ENCODE results near the gene KDM6A.
A peak's percentile ranks its signal among the peaks of the same experiment; 100 is the strongest.
"Not testable (repeated sequence)": the region's sequence is repeated elsewhere in the genome, so short reads cannot be mapped to it uniquely, and the experiment has no call there.

Gene KDM6A
- 24.8 to 114 (median 38.4) reads per million in 18 experiments for total RNA-seq

DNA sequence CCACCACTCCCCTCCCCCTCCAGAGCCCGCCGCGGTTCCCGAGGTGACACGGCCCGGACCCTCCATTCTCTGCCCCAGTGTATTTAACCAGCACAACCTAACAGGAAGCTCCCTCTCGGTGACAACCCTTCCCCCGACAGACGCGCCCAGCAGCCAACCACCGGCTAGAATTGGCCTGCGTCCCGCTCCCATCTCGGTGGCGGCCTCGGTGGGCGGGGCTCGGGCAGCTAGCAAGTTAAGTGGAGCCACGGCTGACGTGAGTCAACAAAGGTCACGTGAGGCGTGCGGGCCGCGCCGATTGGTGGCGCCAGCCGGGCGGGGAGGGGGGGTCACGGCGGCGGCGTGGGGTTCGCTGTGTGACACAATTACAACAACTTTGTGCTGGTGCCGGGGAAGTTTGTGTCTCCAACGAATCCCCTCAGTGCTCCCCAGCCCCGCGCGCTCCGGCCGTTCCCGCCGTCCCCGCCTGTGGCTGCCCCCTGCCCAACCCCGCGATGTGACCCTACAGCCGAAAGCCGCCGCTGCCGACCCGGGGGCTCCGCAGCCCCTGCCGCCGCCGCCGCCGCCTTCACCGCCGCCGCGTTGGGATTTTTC, at the start of gene KDM6A:
KDM6A (plus strand) TSS at position 368 of the 594 bp plus-strand sequence. CDS start 364 bp downstream, outside the sequence.
- peak; percentile 93 to 94 for DNase-seq

DNA sequence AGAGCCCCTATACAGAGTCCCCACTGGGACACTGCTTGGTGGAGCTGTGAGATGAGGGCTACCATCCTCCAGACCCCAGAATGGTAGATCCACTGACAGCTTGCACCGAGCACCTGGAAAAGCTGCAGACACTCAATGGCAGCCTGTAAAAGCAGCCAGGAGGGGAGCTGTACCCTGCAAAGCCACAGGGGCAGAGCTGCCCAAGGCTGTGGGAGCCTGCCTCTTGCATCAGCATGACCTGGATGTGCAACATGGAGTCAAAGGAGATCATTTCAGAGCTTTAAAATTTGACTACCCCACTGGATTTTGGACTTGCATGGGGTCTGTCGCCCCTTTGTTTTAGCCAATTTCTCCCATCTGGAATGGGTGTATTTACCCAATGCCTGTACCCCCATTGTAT, 49.8 kb upstream of the KDM6A start:
- DNase-seq = not testable (repeated sequence)

DNA sequence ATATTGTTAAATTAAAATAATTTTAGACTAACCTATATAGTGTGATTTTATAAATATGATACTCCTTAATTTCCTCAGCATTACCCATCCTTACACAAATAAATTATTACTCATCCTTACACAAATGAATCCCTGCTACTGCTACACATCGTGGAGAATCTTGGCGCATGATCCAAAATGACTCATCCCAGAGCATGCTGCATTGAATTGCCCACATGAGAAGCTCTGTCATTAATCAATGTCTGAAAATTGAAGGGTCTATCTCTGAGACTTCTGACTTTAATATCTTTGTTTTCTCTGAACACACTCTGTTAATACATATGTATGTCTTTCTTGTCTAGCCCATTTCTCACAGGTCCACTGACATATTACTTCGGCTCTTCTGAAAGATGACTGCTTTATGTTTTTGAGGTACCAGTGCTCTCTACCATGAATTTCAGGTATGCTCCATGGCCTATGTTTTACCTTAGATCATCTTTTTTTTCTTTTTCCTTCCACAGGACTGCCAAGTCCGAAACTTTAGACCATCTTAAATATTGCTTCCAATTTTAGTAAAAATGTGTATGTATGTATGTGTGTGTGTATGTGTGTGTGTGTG, 44.9 kb upstream of the KDM6A start:
- no peak for DNase-seq

DNA sequence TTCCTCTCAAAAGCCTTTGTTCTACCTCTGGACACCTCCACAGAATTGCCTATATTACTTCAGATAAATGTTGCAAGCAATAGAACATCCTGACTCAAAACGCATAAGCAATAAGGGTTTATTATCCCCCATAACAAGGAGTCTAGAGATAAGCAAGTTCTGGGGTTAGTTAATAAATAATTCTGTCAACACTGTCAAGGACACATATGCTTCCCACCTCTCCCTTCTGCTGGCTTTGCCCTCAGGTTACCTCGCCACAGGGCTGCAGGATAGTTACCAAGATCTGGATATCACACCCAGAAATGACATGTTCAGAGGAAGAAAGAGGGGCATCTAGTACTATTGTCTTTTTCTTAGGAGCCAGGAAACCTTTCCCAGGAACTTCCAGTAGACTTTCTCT, 43.2 kb upstream of the KDM6A start:
- no peak for DNase-seq

DNA sequence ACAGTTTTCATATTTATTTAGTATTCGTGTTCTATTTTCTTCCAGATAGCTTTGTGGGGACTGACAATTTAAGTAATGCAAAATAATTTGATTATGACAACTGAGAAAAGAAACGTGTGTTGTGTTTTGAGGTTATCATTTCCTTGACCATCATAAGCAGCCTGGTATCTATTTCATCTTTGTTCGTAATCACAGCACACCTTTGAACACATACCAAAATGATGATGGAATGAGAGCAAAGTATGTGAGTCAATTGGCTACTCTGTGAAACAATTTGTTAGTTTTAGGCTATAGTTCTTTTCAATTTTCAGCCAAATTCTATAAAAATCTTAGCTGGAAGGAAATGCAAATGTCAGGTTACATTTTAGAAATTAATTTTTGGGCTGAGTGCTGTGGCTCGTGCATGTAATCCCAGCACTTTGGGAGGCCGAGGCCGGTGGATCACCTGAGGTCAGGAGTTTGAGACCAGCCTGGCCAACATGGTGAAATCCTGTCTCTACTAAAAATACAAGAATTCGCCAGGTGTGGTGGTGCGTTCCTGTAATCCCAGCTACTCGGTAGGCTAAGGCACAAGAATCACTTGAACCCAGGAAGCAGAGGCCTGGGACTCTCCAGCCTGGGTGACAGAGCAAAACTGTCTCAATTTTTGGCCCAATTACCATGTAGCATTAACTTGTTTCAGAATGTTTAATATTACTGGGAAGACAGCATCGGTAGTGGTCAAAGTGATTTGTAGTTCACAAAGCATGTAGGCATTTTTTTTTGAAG, 30.3 kb upstream of the KDM6A start:
- DNase-seq = no peak

DNA sequence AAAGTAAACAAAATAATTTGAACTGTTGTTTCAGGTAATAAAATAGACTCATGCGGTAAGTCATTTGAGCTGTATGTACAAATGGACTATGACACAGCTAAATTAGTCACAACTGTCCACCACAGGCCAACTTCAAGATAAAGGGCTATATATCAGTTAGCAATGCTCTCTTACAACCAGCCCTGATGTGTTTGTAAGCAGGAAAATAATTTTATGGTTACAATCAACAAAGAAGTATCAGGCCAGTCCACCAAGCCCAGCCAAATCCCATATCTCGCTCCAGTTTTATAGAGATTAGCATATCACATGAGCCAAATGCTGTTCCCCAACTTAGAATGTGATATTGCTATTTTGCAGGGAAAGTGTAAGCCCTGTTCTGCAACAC, 29.7 kb upstream of the KDM6A start:
- DNase-seq = no peak

DNA sequence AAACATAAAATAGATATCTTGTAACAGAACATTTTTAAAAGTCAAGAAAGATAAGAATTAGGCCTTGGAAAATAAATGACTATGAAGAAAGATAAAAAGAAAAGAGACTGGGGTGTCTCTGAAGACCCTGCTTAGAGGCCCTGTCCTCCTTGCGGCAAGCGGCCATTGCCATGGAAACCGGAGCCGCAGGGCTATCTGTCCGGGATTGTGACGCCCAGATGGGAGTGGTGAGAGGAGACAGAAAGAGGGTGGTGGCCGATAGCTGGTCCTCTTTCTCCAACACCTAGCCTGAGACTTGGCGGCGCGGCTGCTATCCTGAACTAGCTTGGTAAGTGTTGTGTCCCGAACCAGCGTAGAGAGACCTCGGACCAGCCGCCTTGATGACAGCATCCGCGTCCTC, 29.2 kb upstream of the KDM6A start, which contains the start of gene DUSP21:
DUSP21 (plus strand) TSS at position 269 of the 400 bp plus-strand sequence; CDS start at position 381, 112 bp downstream.
- no peak for DNase-seq

DNA sequence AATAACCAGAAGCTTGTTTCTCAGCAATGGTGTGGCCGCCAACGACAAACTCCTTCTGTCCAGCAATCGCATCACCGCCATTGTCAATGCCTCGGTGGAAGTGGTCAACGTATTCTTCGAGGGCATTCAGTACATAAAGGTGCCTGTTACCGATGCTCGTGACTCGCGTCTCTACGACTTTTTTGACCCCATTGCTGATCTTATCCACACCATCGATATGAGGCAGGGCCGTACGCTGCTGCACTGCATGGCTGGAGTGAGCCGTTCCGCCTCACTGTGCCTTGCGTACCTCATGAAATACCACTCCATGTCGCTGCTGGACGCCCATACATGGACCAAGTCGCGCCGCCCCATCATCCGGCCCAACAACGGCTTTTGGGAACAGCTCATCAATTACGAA, 28.8 kb upstream of the KDM6A start:
- DNase-seq = no peak

DNA sequence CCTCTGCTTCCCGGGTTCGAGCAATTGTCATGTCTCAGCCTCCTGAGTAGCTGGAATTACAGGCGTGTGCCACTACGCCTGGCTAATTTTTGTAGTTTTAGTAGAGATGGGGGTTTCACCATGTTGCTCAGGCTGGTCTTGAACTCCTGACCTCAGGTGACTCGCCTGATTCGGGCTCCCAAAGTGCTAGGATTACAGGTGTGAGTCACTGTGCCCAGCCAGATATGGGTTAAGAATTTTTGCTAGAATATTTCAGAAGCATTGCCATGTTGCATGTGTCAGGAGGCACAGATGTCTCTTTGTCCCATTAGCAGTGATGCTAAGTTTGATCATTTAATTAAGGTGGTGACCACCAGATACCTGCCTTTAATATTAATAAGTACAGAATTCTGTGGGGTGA, 22.1 kb upstream of the KDM6A start:
- not testable (repeated sequence) for DNase-seq

DNA sequence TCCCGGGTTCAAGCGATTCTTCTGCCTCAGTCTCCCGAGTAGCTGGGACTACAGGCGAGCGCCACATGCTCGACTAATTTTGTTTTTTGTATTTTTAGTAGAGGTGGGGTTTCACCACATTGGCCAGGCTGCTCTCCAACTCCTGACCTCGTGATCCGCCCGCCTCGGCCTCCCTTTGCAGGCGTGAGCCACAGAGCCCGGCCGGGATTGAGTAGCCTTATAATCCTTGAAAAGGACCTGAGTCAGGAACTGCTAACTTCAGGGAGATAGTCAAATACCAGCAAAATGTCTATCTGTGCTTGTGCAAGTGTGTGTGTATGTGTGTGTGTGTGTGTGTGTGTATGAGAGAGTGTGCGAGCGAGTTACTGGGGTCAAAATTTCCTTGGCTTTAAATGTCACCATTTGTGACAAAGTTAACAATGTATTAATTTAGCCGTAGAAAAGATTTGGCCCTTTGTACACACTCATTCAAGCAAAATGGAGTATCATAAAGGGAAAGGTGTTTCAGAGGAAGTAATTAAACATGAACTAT, 1.8 kb upstream of the KDM6A start:
- DNase-seq = no peak

DNA sequence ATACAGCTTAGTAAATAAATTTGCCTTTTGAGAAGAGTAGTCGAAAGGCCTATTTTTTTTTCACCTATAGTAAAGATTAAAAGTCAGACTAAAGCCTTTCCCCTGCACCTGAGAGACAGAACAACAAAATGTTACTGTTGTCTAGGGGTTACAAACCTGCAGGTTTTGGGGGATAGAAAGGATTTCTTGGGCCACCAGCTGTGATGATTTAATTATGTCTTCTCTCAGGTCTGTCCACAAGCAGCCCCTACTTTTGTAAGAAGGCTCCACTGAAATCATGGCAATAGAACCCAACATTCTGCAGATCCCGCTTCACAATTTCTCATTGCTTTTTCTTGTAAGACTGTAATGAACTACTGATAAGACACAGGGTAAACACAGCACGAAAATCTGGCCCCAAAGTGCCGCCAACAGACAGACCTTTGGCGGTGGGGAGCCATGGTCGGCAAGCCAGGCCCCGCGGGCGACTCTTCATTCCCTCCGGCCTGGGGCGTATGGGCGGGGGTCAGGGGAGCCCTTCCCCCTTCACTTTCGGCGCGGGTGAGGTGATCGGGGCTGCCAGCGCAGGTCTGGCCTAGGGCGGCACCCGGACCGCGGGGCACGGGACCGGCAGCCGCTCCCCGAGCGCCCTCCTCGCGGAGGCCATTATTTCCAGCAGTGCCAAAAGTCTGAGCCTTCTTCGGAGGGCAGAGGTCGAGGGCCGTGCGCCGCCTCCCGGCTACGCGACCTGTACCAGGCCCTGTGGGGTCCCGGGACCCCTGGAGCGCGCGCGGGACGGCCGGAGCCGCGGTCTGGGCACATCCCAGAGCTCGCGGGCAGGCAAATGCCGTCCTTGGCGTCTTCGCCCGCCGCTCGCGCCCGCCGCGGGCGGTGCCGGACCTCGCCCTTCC, 812 bp upstream of the KDM6A start:
- DNase-seq = peak in 1 of 2 donors; percentile 19

DNA sequence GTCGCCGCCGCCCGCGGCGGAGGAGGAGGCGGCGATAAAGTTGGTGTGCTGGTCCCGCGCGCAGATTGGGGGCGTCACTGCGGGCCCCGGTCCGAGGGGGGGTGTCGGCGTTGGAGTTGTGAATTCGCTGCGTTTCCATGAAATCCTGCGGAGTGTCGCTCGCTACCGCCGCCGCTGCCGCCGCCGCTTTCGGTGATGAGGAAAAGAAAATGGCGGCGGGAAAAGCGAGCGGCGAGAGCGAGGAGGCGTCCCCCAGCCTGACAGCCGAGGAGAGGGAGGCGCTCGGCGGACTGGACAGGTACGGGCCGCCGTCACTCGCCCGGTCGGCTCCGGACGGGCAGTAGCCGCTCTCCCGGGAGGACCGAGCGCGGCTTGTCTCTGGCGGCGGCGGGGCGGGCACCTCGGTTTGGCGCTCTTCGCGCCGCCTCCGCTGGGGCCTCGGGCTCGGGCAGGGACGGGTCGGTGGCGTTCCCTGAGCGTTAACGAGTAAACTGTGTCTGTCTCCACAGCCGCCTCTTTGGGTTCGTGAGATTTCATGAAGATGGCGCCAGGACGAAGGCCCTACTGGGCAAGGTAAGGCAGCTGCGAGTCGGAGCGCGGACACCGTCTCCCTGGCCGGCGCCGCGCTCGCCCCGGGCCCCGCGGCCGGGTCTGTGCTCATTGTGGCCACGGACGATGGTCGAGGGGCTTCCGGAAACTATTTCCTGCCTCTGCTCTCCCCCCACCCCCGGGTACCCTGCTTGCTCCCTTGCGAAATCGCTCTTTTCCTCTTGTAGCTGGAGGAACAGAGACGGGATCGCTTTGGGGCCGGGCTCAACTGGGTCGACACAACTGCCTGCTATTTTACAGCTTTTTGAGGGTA, 658 bp downstream of the KDM6A start:
- DNase-seq = peak; percentile 32 to 40

DNA sequence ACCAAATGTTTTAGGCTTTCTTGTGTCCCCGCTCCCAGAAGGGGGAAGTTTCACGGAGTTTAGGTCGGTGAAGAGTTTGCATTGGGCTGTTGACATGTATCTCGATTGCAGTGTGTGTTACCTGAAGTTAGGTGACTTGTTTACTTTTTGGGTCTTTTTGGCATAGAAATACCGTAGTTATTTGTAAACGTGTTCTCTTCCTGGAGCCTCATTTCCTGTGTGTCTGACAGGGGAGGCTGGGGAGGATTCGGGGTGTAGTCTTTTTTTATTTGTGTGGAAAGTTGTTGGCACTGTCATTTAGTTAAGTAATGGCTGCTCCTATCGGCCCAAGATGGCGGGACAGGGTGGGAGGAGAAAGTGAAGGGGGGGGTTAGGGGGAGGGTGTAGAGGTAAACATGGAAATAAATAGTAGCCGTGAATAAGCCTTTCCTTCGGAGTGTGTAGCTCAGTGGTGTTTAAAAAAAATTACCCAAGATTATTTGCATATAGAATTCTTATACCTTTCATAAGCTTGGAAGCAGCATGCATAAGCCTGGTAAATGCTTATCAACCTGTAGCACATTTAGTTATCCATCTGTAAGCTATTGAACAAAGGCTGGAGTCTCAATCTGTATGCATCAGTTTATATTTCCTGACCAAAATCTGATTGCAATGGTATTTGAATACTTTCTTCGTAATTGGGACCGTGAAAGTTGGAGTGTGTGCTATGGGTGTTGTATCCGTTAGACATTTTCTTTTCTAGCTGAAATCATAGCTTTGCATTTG, 1.6 kb downstream of the KDM6A start:
- DNase-seq = peak; percentile 2 to 5

DNA sequence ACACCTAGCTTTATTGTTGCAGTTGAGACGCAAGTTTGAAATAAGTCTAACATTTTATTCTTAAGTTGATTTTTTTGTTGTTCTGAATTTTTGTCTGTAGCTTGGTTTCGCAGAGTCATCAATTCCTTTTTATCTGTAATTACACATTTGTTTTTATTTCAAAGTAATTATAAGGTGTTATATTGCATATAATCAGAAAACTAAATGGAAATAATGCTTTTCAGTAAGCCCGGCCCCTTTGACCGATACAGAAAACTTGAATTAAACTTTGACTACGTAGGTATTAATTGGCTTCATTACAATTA, 2.1 kb downstream of the KDM6A start:
- no peak for DNase-seq

DNA sequence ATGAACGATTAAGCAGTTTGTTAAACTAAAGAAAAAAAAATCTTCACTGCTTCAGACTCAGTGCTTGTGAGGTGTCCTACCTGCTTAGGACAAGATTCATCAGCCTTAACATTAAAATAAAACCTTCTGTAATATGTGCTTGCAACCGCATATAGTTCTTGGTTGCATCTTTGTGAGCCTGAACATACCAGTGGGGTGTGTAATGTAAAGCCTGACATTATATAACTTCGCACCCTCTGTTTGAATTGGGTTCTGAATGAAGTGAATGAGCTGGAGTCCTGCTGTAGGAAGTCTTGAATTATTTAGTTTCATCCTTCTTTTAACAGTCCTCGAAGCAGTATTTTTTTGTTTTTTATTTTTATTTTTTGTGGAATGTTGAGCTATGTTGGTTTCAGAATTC, 3.1 kb downstream of the KDM6A start:
- no peak for DNase-seq

DNA sequence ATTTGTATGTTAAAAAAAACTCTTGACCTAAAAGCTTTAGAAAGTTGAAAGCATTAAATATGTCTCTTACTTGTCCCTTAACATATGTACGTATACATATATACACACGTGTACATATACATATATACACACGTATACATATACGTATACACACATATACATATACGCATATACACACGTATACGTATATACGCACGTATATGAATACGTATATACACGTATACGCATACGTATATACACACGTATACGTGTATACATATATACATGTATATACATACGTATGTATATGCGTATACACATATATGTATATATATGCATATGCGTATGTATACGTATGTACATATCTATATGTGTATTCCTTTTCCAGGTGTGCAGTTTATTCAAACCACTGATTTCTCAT, 3.8 kb downstream of the KDM6A start:
- no peak for DNase-seq

DNA sequence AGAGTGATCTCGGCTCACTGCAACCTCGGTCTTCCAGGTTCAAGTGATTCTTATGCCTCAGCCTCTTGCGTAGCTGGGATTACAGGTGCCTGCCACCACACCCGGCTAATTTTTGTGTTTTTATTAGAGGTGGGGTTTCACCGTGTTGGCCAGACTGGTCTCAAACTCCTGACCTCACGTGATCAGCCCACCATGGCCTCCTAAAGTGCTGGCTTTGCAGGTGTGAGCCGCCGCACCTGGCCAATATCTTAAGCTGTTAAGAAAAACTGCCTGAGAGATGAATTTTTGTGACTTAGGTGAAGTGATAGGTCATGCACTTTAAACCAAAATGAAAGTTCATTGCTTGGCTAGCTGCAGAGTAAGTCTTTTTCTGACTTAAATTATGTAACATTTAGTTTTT, 5.8 kb downstream of the KDM6A start:
- DNase-seq = no peak

DNA sequence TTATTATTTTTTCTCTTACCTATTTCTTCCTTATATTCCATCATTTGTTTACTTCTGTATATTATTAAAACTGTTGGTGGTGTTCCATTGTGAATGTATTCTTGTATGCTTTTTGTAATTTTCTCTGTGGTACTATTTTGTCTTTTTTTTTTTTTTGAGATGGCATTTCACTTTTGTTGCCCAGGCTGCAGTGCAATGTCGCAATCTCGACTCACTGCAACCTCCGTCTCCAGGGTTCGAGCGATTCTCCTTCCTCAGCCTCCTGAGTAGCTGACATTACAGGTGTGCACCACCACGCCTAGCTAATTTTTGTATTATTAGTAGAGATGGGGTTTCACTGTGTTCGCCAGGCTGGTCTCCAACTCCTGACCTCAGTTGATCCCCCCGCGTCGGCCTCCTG, 8.6 kb downstream of the KDM6A start:
- DNase-seq = no peak

DNA sequence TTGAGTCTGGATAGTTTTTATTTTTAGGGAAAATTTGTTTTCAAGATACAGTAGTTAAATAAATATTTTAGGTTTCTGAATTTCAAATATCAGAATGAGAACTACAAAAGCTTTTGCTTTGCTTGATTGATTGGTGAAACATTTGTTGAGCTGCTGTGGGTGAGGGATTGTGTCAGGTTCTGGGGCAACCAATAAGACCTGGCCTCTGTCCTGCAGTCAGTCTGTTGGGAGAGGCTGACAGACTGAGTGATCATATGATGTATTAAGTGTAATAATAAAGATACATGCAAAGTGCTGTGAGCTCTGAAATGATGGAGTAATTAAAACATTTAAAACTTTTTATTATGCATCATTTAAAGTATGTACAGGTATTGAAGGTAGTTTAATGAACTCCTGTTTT, 9.6 kb downstream of the KDM6A start:
- no peak for DNase-seq

DNA sequence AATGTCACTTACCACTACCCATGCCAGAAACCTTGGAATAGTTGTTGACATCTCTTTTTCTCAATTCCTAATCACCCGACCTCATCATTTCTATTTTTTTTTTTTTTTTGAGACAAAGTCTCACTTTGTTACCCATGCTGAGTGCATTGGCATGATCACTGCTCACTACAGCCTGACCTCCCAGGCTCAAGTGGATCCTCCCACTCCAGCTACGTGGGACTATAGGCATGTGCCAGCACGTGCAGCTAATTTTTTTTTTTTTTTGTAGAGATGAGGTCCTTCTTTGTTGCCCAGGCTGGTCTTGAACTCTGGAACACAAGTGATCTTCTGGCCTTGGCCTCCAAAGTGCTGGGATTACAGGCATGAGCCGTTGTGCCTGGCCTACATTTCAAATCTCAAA, 12.0 kb downstream of the KDM6A start:
- peak in 1 of 2 donors; percentile 3 for DNase-seq

DNA sequence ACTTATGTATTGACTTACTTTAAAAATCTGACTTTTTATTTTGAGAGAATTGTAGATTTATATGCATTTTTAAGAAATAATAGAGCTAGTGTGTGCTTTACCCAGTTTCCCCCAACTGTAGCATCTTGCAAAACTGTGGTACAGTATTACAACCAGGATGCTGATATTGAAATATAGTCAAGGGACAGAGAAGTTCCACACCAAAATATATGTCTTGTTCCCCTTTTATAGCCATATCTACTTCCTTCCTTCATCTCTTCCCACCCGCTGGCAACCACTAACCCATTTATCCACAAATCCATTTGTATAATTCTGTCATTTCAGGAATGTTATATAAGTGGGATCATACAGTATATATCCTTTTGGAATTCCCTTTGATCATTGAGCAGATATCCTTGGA, 16.8 kb downstream of the KDM6A start:
- DNase-seq = peak; percentile 36 to 68
